RWPE2 (cell line): ENCODE data around the gene NPEPL1.
"Not testable (repeated sequence)": the region's sequence is repeated elsewhere in the genome, so short reads cannot be mapped to it uniquely, and the experiment has no call there.

Experiments used
- ATAC-seq: fragments of 200-7000 bp; cut with Tn5 transposase; 3 replicates; pipeline ENCODE4 v1.9.1; 2021; ENCODE audit warnings: low read depth
- DNase-seq: peaks from one replicate; pipeline ENCODE4 v3.0.0-alpha.2; 2020; ENCODE audit warnings: low spot score
- H3K27ac ChIP-seq: fragments of 450-650 bp; 2 replicates; pipeline ENCODE4 v1.5.1; 2017; ENCODE audit warnings: mild to moderate bottlenecking; ENCODE audit not compliant: poor library complexity, severe bottlenecking
- H3K27me3 ChIP-seq: fragments of 250-450 bp; sonication (Bioruptor Pico); 2 replicates; pipeline ENCODE4 v1.5.1; 2021; ENCODE audit warnings: mild to moderate bottlenecking, moderate library complexity; ENCODE audit not compliant: insufficient read depth, poor library complexity, severe bottlenecking
- H3K36me3 ChIP-seq: fragments of 250-450 bp; sonication (Bioruptor Pico); 2 replicates; pipeline ENCODE4 v1.5.1; 2020; ENCODE audit warnings: low read depth, mild to moderate bottlenecking, moderate library complexity
- H3K4me1 ChIP-seq: fragments of 250-450 bp; sonication (Bioruptor Pico); 2 replicates; pipeline ENCODE4 v1.5.1; 2021; ENCODE audit warnings: mild to moderate bottlenecking, moderate library complexity; ENCODE audit not compliant: insufficient read depth, poor library complexity, severe bottlenecking
- H3K4me3 ChIP-seq: fragments of 250-450 bp; sonication (Bioruptor Pico); 2 replicates; pipeline ENCODE4 v1.5.1; 2021; ENCODE audit warnings: mild to moderate bottlenecking, moderate library complexity; ENCODE audit not compliant: severe bottlenecking
- H3K9me3 ChIP-seq: fragments of 250-450 bp; sonication (Bioruptor Pico); 2 replicates; pipeline ENCODE4 v1.5.1; 2021; ENCODE audit warnings: mild to moderate bottlenecking, moderate library complexity; ENCODE audit not compliant: severe bottlenecking
- CTCF ChIP-seq: fragments of 450-650 bp; IDR thresholded peaks from one replicate; pipeline ENCODE4 v1.5.1; 2017; ENCODE audit warnings: mild to moderate bottlenecking, moderate library complexity; ENCODE audit not compliant: poor library complexity, severe bottlenecking

The NPEPL1 gene

GRCh38 chr20:58647162-58647795 lies 45.3 kb upstream of the NPEPL1 start:
- Histone ChIP-seq H3K27ac (peak overlapping the region; percentile 3), H3K4me3 (no peak overlapping the region), H3K9me3 (no peaks in the 10 kb centered on the region), H3K4me1 (peaks cover 17% of the 10 kb centered on the region), H3K36me3 (no peaks in the 10 kb centered on the region), H3K27me3 (no peaks in the 10 kb centered on the region)
- peak; percentile 59 for DNase-seq
- TF ChIP-seq CTCF: no peak
- ATAC-seq: no peak

- Histone ChIP-seq H3K4me3 (no peak overlapping the region), H3K36me3 (peaks cover 3% of the 10 kb centered on the region), H3K9me3 (no peaks in the 10 kb centered on the region), H3K4me1 (peaks cover 17% of the 10 kb centered on the region), H3K27me3 (no peaks in the 10 kb centered on the region), H3K27ac (peak overlapping the region; percentile 3)
- no peak for TF ChIP-seq CTCF
- ATAC-seq (no peak), DNase-seq (peak; percentile 66)
Observed at GRCh38 chr20:58647796-58648501, 44.7 kb upstream of the NPEPL1 start.

- ATAC-seq, H3K36me3 ChIP-seq, H3K27ac ChIP-seq, H3K4me3 ChIP-seq, H3K27me3 ChIP-seq, H3K9me3 ChIP-seq: not testable (repeated sequence)
- peaks cover 22% of the 10 kb centered on the region for H3K4me1 ChIP-seq
- DNase-seq: peak; percentile 29
Observed at GRCh38 chr20:58648502-58648825, 44.1 kb upstream of the NPEPL1 start.

GRCh38 chr20:58649288-58650180 lies 43.1 kb upstream of the NPEPL1 start:
- DNase-seq (peak; percentile 82), ATAC-seq (no peak)
- no peak for TF ChIP-seq CTCF
- peak overlapping the region; percentile 79 for H3K27ac ChIP-seq
- H3K4me1 ChIP-seq: peaks cover 32% of the 10 kb centered on the region
- no peak overlapping the region for H3K4me3 ChIP-seq
- H3K27me3 ChIP-seq: no peaks in the 10 kb centered on the region
- H3K9me3 ChIP-seq: no peaks in the 10 kb centered on the region
- peaks cover 18% of the 10 kb centered on the region for H3K36me3 ChIP-seq

GRCh38 chr20:58650181-58650775 lies 42.3 kb upstream of the NPEPL1 start:
- no peak for ATAC-seq
- no peaks in the 10 kb centered on the region for H3K9me3 ChIP-seq
- H3K4me3 ChIP-seq: peak overlapping the region; percentile 68
- no peaks in the 10 kb centered on the region for H3K27me3 ChIP-seq
- no peak for DNase-seq
- TF ChIP-seq CTCF: no peak
- H3K4me1 ChIP-seq: peaks cover 36% of the 10 kb centered on the region
- peaks cover 26% of the 10 kb centered on the region for H3K36me3 ChIP-seq
- H3K27ac ChIP-seq: peak overlapping the region; percentile 79
